A549 (cell line): ENCODE measurements around the gene MLST8.

Experiments
- CTCF ChIP-seq: fragments of >200 bp; sonication (Bioruptor Twin); formaldehyde crosslinking; IDR thresholded peaks from 3 replicates; pipeline ENCODE4 v1.5.1; 2016
- EP300 ChIP-seq, 2 experiments: fragments of >200 bp; sonication (Bioruptor Twin); formaldehyde crosslinking; IDR thresholded peaks; 2 replicates in 1 of 2; 3 replicates in 1 of 2; pipeline ENCODE4 v1.6.1; 2016 to 2017
- ESRRA ChIP-seq: fragments of 150-350 bp; IDR thresholded peaks from 2 replicates; pipeline ENCODE4 v1.6.1; 2014; ENCODE audit warnings: mild to moderate bottlenecking, low read length, borderline replicate concordance
- KDM1A ChIP-seq: fragments of 200-600 bp; sonication (generic); IDR thresholded peaks from 2 replicates; pipeline ENCODE4 v1.6.1; 2016; ENCODE audit warnings: low read depth, mild to moderate bottlenecking
- MAZ ChIP-seq: fragments of 150-350 bp; IDR thresholded peaks from 2 replicates; pipeline ENCODE4 v1.6.1; 2014; ENCODE audit warnings: antibody characterized with exemption, low read depth, low read length, borderline replicate concordance
- NR3C1 ChIP-seq: fragments of >200 bp; sonication (Bioruptor Twin); formaldehyde crosslinking; IDR thresholded peaks from 3 replicates; pipeline ENCODE4 v1.6.1; 2017
- POLR2A ChIP-seq: IDR thresholded peaks from 2 replicates; pipeline ENCODE4 v1.6.1; 2012; ENCODE audit warnings: mild to moderate bottlenecking, low read length
- RFX5 ChIP-seq: fragments of 450-650 bp; IDR thresholded peaks from 2 replicates; pipeline ENCODE4 v1.7.1; 2014; ENCODE audit warnings: antibody characterized with exemption, mild to moderate bottlenecking, moderate library complexity
- TFCP2L1 ChIP-seq: fragments of 250-450 bp; sonication (Bioruptor Pico); IDR thresholded peaks from 2 replicates; pipeline ENCODE4 v1.5.0; 2021; ENCODE audit warnings: mild to moderate bottlenecking
- TF ChIP-seq, protein P1 (sequence below): IDR thresholded peaks from 2 replicates; pipeline ENCODE4 v1.6.1; 2012
- TF ChIP-seq, protein P2 (sequence below): fragments of 200-600 bp; sonication (generic); IDR thresholded peaks from 2 replicates; pipeline ENCODE4 v1.6.1; 2016; ENCODE audit warnings: antibody characterized with exemption, mild to moderate bottlenecking, moderate library complexity

- no peak for TF ChIP-seq CTCF
- TF ChIP-seq POLR2A: no peak
- TF ChIP-seq, protein P1, sequence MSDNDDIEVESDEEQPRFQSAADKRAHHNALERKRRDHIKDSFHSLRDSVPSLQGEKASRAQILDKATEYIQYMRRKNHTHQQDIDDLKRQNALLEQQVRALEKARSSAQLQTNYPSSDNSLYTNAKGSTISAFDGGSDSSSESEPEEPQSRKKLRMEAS: no peak
- no peak for TF ChIP-seq EP300 (IDR thresholded peaks at IDR 0.05)
- no peak for TF ChIP-seq NR3C1
- no peak for TF ChIP-seq TFCP2L1 (CRISPR knock-in tag)
- TF ChIP-seq, protein P2, sequence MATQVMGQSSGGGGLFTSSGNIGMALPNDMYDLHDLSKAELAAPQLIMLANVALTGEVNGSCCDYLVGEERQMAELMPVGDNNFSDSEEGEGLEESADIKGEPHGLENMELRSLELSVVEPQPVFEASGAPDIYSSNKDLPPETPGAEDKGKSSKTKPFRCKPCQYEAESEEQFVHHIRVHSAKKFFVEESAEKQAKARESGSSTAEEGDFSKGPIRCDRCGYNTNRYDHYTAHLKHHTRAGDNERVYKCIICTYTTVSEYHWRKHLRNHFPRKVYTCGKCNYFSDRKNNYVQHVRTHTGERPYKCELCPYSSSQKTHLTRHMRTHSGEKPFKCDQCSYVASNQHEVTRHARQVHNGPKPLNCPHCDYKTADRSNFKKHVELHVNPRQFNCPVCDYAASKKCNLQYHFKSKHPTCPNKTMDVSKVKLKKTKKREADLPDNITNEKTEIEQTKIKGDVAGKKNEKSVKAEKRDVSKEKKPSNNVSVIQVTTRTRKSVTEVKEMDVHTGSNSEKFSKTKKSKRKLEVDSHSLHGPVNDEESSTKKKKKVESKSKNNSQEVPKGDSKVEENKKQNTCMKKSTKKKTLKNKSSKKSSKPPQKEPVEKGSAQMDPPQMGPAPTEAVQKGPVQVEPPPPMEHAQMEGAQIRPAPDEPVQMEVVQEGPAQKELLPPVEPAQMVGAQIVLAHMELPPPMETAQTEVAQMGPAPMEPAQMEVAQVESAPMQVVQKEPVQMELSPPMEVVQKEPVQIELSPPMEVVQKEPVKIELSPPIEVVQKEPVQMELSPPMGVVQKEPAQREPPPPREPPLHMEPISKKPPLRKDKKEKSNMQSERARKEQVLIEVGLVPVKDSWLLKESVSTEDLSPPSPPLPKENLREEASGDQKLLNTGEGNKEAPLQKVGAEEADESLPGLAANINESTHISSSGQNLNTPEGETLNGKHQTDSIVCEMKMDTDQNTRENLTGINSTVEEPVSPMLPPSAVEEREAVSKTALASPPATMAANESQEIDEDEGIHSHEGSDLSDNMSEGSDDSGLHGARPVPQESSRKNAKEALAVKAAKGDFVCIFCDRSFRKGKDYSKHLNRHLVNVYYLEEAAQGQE: no peak
- TF ChIP-seq ESRRA: no peak
- no peak for TF ChIP-seq MAZ
- no peak for TF ChIP-seq RFX5
- TF ChIP-seq KDM1A: no peak
Measured at GRCh38 chr16:2208308-2208707, 3.1 kb downstream of the MLST8 start.
